ENCODE data around the gene PGAM4.
"Not testable (repeated sequence)": the region's sequence is repeated elsewhere in the genome, so short reads cannot be mapped to it uniquely, and the experiment has no call there.

PGAM4 gene

GRCh38 chrX:77969538-77969937 is at the start of gene PGAM4:
Gene PGAM4, minus strand, starts transcription at chrX:77969638. Its CDS starts 0 bp downstream, at chrX:77969638.
- DNase-seq, result no peak

GRCh38 chrX:78011846-78012245 is 42.4 kb upstream of the PGAM4 start:
- DNase-seq, result no peak

GRCh38 chrX:77979870-77980269 is 10.4 kb upstream of the PGAM4 start:
- DNase-seq, result no peak

- no peak for DNase-seq
Observed at GRCh38 chrX:77977518-77977917, 8.1 kb upstream of the PGAM4 start.

- no peak for DNase-seq
Observed at GRCh38 chrX:77977095-77977494, 7.7 kb upstream of the PGAM4 start.

- no peak for DNase-seq
Observed at GRCh38 chrX:77975755-77976154, 6.3 kb upstream of the PGAM4 start.

GRCh38 chrX:77967631-77968030 is 1.8 kb downstream of the PGAM4 start:
- no peak for DNase-seq

GRCh38 chrX:77966361-77966760 is 3.1 kb downstream of the PGAM4 start:
- no peak for DNase-seq

- no peak for DNase-seq
Observed at GRCh38 chrX:77962068-77962902, 7.2 kb downstream of the PGAM4 start.

- DNase-seq, result no peak
Observed at GRCh38 chrX:77961063-77961462, 8.4 kb downstream of the PGAM4 start.

- DNase-seq, result no peak
Observed at GRCh38 chrX:77960567-77960966, 8.9 kb downstream of the PGAM4 start.

GRCh38 chrX:77953708-77954107 is 15.7 kb downstream of the PGAM4 start:
- DNase-seq, result no peak

- DNase-seq, result no peak
Observed at GRCh38 chrX:77953302-77953701, 16.1 kb downstream of the PGAM4 start.

- DNase-seq, result no peak
Observed at GRCh38 chrX:77952173-77952572, 17.3 kb downstream of the PGAM4 start.

- no peak for DNase-seq
Observed at GRCh38 chrX:77949840-77950239, 19.6 kb downstream of the PGAM4 start.

GRCh38 chrX:77946571-77946970 is 22.9 kb downstream of the PGAM4 start:
- no peak for DNase-seq

GRCh38 chrX:77945910-77946545 is 23.4 kb downstream of the PGAM4 start:
- no peak for DNase-seq

GRCh38 chrX:77945031-77945430 is 24.4 kb downstream of the PGAM4 start:
- not testable (repeated sequence) for DNase-seq

- DNase-seq, result no peak
Observed at GRCh38 chrX:77938083-77938680, 31.3 kb downstream of the PGAM4 start.

- DNase-seq, result peak; percentile 59
Observed at GRCh38 chrX:77937291-77937690, 32.1 kb downstream of the PGAM4 start.

- DNase-seq, result no peak
Observed at GRCh38 chrX:77936299-77936698, 33.1 kb downstream of the PGAM4 start.

- no peak for DNase-seq
Observed at GRCh38 chrX:77935886-77936285, 33.6 kb downstream of the PGAM4 start.

GRCh38 chrX:77930581-77930980 is 38.9 kb downstream of the PGAM4 start:
- no peak for DNase-seq

GRCh38 chrX:77925764-77926163 is 43.7 kb downstream of the PGAM4 start:
- no peak for DNase-seq

Data from NCI-H226 (cell line).